Nephron (organoid): ENCODE measurements around the gene OST4.

ENCODE experiments used
- H3K27ac Mint-ChIP-seq, 3 experiments: 2 replicates each; pipeline ENCODE4 v1.8.0; 2020; ENCODE audit warnings: mixed read lengths in 3 of 3, mild to moderate bottlenecking in 2 of 3, moderate library complexity in 1 of 3
- H3K27me3 Mint-ChIP-seq: 2 replicates; pipeline ENCODE4 v1.8.0; 2021; ENCODE audit warnings: low read depth, mild to moderate bottlenecking, moderate library complexity, mixed read lengths
- H3K36me3 Mint-ChIP-seq: 2 replicates; pipeline ENCODE4 v1.8.0; 2020; ENCODE audit warnings: low read depth, mixed read lengths
- H3K4me1 Mint-ChIP-seq: 2 replicates; pipeline ENCODE4 v1.8.0; 2020; ENCODE audit warnings: mixed read lengths
- H3K4me3 Mint-ChIP-seq, 3 experiments: 2 replicates each; pipeline ENCODE4 v1.8.0; 2020; ENCODE audit warnings: mild to moderate bottlenecking in 3 of 3, mixed read lengths in 3 of 3, moderate library complexity in 2 of 3
- H3K9me3 Mint-ChIP-seq: 2 replicates; pipeline ENCODE4 v1.8.0; 2020; ENCODE audit warnings: mixed read lengths
- CTCF ChIP-seq, 3 experiments: fragments of 200-600 bp; sonication (generic); IDR thresholded peaks; one replicate each; pipeline ENCODE4 v1.5.0; 2021; ENCODE audit warnings: antibody characterized with exemption in 3 of 3; ENCODE audit not compliant: unreplicated experiment in 3 of 3

OST4 gene

GRCh38 chr2:27087823-27088410, 16.5 kb upstream of the OST4 start:
- Mint-ChIP-seq H3K36me3 (no peaks in the 10 kb centered on the region), H3K4me3 (peak overlapping the region; percentile 82 to 85 (median 84))
- no peak for TF ChIP-seq CTCF (IDR thresholded peaks at IDR 0.05; ENCODE audit: unreplicated experiment in 3 of 3)

GRCh38 chr2:27086724-27087593, 15.5 kb upstream of the OST4 start, which contains the start of gene KHK:
KHK (plus strand) TSS chr2:27086772; CDS start chr2:27087260, 488 bp downstream.
- H3K9me3 Mint-ChIP-seq = no peaks in the 10 kb centered on the region
- H3K4me1 Mint-ChIP-seq = peaks cover 33% of the 10 kb centered on the region
- peak within 1 kb of the TSS; percentile 84 to 87 (median 86) for H3K4me3 Mint-ChIP-seq
- H3K27me3 Mint-ChIP-seq = peaks cover 13% of the 10 kb centered on the region
- peak within 1 kb of the TSS; percentile 54 to 82 (median 71) for H3K27ac Mint-ChIP-seq
- no peaks in the 10 kb centered on the region for H3K36me3 Mint-ChIP-seq
- TF ChIP-seq CTCF (IDR thresholded peaks at IDR 0.05; ENCODE audit: unreplicated experiment in 3 of 3) = peak in 2 of 3 experiments; percentile 39 to 42

More at GRCh38 chr2:27087823-27088410, 16.5 kb upstream of the OST4 start:
- Mint-ChIP-seq H3K4me1 (peaks cover 33% of the 10 kb centered on the region), H3K9me3 (no peaks in the 10 kb centered on the region), H3K27me3 (peaks cover 13% of the 10 kb centered on the region), H3K27ac (no peak overlapping the region)

DNA sequence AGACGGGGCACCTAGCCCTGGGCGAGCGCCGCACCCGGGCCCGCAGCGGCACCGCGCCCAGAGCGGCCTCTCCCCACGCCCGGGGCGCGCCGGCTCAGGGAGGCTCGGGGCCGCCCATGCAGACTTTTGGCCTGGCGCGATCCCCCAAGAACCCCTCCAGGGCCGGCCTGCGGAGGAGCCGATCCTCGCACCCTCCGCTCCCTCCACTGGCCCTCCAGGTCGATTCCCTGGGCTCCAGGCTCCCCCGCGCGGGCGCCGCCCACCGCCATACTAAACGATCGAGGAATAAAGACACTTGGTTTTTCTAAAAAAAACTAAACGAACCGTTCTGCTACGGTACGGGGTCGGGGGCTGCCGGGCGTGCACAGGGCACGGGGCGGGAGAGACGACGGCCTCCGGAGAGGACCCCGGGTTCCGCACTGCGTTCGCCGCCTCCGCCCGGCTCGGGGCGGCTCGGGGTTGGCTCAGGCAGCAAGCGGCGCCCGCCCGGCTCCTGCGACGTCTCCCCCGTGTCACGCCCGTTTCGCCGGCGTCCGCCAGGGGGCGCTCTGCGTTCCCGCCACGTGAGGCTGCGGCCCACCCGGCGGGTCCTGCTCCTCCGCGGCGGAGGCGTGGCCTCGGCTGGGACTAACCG, 14.8 kb upstream of the OST4 start:
- peak; percentile 93 to 95 (median 93) for TF ChIP-seq CTCF (IDR thresholded peaks at IDR 0.05; ENCODE audit: unreplicated experiment in 3 of 3)
- H3K27me3 Mint-ChIP-seq = peaks cover 15% of the 10 kb centered on the region
- H3K9me3 Mint-ChIP-seq = no peaks in the 10 kb centered on the region
- H3K4me1 Mint-ChIP-seq = peaks cover 39% of the 10 kb centered on the region
- H3K4me3 Mint-ChIP-seq = peak overlapping the region; percentile 84 to 87 (median 86)
- peak overlapping the region in 1 of 3 experiments; percentile 67 for H3K27ac Mint-ChIP-seq
- peaks cover 4% of the 10 kb centered on the region for H3K36me3 Mint-ChIP-seq

DNA sequence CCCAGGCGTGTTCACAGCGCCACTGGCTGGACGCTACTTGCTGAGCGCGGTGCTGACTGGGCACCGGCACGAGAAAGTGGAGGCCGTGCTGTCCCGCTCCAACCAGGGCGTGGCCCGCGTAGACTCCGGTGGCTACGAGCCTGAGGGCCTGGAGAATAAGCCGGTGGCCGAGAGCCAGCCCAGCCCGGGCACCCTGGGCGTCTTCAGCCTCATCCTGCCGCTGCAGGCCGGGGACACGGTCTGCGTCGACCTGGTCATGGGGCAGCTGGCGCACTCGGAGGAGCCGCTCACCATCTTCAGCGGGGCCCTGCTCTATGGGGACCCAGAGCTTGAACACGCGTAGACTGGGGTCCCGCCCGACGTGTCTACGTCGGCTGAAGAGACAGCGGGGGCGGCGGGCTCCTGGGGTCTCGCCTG, 14.2 kb upstream of the OST4 start:
- Mint-ChIP-seq H3K27me3 (peaks cover 16% of the 10 kb centered on the region), H3K4me1 (peaks cover 44% of the 10 kb centered on the region), H3K36me3 (peaks cover 7% of the 10 kb centered on the region), H3K9me3 (no peaks in the 10 kb centered on the region), H3K27ac (peak overlapping the region; percentile 54 to 82 (median 71)), H3K4me3 (peak overlapping the region; percentile 73 to 84 (median 76))
- peak in 1 of 3 experiments; percentile 28 for TF ChIP-seq CTCF (IDR thresholded peaks at IDR 0.05; ENCODE audit: unreplicated experiment in 3 of 3)

GRCh38 chr2:27085062-27085672, 13.7 kb upstream of the OST4 start:
- Mint-ChIP-seq H3K4me1 (peaks cover 49% of the 10 kb centered on the region), H3K9me3 (no peaks in the 10 kb centered on the region), H3K36me3 (peaks cover 7% of the 10 kb centered on the region), H3K4me3 (peak overlapping the region; percentile 73 to 84 (median 76)), H3K27me3 (peaks cover 16% of the 10 kb centered on the region), H3K27ac (peak overlapping the region; percentile 54 to 82 (median 71))
- no peak for TF ChIP-seq CTCF (IDR thresholded peaks at IDR 0.05; ENCODE audit: unreplicated experiment in 3 of 3)
